Pons (tissue), 1 donor: ENCODE measurements around the gene RTN4R.
"Not testable (repeated sequence)": the region's sequence is repeated elsewhere in the genome, so short reads cannot be mapped to it uniquely, and the experiment has no call there.

Source experiments
- DNase-seq: peaks from one replicate; pipeline ENCODE4 v3.0.0-alpha.2; 2016; ENCODE audit warnings: low spot score

RTN4R gene

DNA sequence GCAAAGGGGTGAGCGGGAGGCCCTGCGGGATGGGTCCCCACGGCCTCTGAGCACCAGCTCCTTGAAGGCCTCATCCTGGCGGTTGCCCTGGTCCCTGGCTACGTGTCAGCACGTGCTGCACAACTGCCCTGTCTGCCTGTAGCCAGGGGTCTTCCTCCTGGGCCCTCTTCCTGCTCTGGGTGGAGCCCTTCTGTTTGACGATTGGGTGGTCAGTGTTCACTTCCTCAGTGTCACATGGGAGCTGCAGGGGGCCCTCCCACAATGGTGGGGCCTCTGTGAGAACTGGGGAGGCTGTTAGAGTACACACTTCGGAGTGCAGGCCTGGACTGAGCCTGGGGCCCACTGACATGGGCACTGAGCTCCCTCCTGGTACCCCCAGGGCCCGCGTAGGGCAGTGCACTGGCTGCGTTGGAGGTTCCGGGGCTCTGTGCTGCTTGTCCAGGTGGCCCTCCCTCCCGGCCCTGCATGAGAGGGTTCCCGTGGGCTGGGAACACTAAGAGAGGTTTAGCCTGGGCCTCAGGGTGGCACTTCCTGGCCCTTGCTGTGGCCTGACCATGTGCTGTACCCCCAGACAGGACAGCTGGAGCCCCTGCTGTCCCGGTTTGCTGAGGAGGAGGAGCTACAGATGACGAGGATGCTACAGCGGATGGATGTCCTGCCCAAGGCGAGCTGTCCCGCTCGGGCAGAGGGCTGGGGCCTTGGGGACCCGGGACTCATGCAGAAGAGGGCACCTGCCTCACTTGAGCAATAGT lies 38.0 kb upstream of the RTN4R start:
- no peak for DNase-seq

DNA sequence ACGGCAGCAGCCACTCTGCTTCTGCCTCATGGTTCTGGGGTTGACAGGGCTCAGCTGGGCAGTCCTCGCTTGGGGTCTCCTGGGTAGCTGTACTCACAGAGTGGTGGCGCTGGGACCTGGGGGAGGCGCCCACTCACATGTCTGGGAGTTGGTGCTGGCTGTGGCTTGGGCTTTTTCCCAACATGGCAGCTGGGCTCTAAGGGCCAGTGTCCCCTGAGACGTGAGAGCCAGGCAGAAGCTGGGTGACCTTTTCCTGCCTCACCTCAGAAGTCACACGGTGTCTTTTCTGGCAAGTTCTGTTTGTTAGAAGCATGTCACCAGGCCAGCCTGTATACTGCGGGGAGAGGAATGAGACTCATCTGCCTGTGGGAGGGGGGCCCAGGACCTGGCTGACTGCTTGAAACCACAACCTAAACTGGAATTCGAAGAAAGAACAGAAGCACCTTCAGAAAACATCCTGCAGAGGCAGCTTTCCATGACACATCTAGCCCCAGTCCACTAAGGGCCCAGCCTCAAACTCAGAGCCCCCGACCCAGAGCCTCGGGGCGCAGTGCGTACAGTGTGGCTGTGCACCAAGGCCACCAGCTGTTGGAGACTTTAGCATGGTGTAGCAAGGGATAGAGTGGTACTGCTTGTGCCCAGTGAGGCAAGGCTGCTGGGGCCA lies 37.2 kb upstream of the RTN4R start:
- not testable (repeated sequence) for DNase-seq

DNA sequence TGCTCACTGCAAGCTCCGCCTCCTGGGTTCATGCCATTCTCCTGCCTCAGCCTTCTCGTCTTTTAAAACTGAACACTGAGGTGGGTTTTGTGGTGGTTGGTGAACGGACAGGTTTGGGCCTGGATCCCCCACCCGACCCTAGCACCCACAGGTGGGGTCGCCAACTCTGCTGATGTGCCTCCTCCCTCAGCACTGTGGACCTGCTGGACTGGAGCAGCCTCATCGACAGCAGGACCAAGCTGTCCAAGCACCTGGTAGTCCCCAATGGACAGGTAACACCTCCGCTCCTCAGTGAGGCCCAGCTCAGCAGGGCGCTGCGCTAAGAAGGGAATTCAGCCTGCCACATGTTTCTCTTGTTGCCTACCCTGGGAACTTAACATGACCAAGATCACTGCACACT lies 36.5 kb upstream of the RTN4R start:
- DNase-seq, result no peak

DNA sequence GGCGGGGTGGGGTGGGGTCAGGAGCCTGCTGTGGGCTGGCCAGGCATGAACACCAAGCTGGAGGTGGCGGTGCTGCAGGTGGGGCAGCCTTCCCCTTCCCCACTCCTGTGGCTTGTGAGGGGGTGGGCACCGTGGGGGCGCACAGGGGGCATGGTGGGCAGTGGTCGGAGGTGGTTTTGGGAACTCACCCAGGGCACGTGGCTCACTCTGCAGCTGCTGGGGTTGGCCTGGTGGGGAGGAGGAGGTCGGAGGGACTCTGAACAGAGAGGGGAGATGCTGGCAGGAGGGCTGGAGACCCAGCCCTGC lies 35.1 kb upstream of the RTN4R start:
- DNase-seq, result not testable (repeated sequence)

DNA sequence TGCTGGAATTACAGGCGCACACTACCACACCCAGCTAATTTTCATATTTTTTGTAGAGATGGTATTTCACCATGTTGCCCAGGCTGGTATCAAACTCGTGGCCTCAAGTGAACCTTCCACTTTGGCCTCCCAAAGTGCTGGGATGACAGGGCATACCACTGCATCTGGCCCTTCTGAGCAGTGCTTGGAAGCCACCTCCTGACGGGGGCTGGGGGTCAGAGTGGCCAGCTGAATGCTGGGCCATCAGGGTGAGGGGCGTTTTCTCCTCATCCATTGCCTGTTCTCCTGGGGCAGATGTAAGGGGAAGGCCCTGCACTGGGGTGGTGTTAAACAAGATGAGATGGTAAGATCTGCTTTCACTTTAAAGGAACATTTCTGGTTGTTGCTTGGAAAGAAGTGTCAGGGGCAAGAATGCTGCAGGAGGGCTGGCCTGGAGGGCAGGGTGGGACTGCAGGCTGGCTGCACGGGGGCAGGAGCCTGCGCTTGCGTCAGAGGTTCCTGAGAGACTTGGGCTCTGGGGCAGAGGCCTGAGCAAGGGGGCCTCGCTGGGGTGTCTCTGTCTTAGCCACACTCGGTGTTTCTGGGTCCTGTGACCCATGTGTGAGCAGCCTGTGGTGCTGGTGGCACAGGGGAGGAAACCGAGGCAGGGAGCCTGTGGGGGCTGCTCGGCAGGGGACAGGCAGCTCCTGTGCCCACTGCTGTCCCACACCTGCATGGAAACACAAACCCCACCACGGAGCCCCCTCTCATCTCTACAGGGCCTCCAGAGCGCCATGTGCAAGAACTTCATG lies 34.5 kb upstream of the RTN4R start:
- DNase-seq, result no peak

DNA sequence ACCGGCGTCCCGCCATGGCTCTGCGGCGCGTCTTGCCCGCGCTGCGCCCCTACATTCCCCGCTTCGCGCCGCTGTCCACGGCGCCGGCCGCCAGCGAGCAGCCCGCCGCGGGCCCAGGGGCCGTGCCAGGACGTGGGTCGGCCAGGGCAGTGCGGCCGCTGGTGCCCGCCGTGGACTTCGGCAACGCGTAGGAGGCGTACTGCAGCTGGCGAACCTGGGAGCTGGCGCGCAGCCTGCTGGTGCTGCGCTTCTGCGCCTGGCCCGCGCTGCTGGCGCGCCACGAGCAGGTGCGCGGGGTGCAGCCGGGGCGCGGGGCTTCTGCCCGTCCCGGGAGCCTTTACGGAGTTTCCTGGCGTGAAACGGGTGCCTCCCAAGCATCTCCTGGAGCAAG lies 31.6 kb upstream of the RTN4R start:
- DNase-seq, result no peak

DNA sequence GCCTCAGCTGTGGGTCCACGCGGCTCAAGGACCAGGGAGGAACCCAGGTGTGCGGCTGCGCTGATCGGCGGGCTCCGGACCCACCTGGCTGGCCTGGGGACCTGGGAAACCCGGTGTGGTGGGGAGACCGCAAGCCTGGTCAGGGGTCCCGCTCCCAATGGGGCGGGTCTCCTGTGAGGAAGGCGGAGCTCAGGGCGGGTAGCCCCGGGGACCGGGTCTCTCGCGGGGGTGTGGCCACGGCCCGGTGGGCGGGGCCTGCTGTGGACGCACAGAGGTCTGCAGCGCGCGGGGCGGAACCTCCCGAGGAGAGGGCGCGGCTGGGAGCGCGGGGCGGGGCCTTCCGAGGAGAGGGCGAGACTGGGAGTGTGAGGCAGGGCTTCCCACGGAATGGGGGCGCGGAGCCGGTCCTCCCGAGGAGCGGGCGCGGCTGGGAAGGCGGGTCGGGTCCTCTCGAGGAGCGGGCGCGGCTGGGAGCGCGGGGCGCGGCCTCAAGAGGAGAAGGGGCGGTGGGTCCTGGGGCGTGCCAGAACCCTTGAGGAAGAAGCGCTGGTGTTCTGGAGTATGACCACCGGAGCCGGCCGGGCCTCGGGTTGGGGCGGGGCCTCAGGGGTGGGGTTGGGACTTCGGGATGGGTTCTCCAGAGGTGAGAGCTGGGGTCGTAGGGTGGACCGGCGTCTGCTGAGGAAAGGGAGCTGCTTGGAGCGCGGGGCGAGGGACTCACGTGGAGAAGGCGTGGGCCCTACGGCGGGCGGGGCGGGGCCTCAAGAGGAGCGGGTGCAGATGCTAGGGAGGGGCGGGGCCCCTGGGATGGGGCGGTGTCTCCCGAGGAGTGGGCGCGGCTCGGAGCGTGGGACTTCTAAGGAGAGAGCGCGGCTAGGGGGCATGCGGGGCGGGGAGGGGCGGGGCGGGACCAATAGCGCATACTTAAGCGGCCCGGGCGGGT lies 31.0 kb upstream of the RTN4R start:
- peak; percentile 43 for DNase-seq

DNA sequence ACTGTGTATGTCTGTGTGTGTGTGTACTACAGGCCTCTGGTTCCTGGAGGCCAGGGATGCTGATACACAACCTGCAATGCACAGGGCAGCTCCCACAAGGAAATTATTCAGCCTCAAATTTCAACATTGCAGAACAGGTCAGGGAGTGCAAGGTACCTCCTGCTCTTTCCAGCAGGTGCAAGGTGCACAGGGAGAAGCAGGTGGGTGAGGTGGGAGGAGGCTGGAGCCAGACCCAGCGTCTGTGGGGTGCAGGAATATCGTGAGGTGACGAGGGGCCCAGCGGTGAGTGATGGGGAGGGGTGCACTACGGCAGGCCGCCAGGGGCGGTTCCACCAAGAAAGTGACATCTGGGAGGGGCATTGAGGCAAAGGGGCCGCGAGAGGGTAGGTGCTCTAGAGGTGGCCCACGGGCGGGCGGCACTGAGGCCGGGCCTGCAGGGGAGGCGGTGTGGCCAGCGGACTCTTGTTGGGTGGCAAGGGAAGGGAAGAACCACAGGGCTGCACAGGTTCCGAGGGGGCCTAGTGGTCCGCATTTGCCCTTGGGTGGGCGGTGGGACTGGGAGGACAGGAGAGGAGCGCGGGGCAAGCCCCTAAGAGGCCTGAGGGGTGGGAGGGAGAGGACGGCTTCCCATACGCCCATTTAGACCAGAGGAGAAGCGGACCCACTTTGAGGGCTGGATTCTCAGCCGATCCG lies 30.1 kb upstream of the RTN4R start:
- no peak for DNase-seq

DNA sequence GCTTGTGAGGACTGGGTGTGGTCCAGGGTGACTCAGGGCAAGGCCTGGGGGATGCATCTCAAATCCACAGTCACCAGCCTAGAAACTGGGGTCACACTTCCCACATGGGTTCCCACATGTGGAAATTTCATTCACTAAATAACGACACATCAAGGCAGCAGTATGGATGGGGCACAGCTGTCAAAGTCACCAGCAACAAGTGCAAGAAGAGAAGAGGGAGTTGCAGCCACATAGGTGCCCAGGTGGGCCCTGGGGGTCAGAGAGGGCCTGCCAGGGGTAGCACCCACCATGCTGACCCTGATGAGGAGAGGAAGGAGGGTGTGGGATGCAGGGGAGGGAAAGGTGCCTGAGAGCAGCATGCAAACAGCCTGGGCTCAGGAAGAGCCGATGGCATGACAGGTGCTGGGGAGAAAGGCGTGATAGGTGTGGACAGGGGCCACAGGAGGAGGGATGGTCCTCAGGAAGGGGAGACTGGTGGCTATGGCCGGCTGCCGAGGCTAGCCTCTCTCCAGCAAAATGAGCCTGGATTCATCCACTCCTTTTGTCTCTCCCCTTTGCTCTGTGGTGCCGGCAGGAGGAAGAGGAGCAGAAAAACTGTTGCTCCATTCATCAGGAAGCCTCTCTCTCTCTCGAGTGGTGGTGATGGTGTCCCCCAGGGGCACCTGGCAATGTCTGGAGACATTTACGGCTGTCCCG lies 29.4 kb upstream of the RTN4R start:
- no peak for DNase-seq

DNA sequence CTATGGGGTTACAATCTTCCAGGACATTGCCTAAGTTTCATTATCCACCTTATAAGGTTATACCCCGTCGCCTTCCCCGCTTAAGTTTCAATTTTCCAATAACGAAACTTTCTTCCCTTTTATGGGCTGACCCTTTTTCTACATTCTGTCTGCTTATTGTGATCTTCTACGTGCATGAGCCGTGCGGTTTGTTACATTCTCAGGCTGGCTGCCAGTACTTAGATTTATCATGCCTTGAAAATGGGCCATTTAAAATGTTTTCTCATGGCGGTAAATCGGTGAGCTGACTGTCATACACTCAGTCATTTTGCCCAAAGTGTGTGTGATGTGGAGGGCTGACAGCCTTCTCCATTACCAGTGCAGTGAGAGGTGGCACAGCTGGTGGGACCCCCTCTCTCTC lies 28.5 kb upstream of the RTN4R start:
- no peak for DNase-seq

DNA sequence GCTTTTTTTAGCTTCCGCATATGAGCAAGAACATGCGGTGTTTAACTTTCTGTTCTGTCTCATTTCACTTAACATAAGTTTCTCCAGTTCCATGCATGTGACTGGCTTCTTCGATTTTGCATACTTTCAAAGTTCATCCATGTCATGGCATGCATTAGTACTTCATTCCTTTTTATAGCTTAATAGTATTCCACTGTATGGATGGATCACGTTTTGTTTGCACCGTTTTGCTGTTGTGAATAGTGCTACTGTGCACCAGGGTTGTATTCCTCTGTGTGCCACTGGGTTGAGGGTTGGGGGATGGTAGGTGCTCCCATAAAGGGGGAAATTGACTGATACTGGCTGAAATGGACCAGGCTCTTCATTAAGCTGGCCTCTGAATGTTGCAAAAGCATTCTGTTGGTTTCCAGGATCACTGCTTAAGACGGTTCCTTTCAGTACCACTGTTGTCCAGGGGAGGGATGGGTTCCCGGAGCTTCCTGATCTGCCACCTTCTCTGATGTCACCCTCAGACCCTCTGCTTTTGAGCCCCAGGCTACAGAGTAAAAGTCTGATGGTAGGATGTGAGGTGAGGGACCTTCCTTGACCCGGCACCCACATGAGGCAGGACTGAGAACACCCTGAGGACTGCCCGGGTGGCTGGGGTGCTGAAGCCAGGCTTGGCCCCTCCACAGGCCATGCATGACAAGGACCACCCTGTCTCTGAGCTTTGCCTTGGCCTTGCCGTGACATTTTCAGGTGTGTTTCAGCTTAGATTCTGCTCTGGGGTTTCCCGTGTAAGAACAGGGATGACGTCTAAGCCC lies 27.3 kb upstream of the RTN4R start:
- no peak for DNase-seq

DNA sequence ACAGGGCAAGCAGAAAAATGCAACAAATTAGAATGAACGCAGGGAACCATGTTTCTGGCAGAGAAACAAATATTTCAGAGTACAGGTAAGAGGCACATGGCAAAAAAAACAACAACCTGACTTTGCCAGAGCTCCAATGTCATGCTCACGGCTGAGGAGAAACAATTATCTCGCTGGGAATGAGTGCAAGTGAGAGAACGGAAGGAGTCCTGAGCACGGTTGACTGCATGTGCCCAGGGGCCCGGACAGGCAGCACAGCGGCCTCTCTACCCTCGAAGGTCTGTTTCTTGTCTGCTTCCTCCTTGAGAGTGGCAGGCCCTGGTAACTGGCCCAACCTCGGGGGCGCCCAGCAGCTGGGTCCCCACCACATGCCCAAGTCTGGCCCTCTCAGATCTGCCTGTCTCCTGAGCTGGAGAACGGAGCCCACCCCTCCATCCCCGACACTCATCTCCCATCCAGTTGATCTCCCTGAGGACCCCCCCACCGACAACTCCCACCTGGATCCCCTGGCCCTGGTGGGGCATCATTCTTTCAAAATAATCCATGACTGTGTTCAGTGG lies 24.6 kb upstream of the RTN4R start:
- DNase-seq, result no peak

DNA sequence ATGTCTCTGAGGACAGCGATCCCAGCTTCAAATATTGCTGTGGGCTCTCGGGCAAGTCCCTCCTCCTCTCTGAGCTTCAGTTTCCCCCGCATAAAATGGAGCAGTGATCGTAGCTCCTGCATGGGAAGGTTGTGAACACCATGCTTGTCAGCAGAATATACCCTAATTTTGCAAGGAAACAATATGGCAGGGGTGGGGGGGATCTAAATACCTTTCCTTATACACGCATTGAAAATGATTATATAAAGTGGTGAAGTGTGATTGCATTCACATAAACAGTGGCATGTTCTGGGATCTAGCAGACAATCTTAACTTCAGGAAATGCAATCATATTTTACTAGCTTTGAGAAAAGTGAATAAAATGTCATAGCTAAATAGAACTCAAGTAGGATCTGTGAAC lies 24.0 kb upstream of the RTN4R start:
- no peak for DNase-seq

DNA sequence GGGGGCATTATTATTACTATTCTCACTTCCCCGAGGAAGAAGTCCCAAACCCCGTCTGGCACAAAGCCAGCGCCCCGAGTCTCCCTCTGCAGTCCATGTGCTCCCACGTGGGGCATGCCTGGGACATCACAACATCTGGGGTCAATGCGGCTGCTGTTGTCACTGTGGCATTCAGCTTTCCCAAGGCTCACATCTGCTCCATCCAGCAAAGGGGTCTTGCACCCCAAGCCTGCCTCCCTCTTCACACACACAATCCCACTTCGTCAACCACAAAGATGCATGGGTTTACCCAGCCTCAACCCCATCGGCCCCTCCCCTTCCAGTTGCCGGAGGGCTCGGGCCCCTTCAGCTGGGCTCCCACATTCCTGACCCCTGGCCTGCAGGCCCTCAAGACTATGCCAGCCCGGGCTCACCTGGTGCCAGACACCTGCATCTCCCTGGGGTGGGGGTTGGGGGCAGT lies 23.5 kb upstream of the RTN4R start:
- DNase-seq, result no peak

DNA sequence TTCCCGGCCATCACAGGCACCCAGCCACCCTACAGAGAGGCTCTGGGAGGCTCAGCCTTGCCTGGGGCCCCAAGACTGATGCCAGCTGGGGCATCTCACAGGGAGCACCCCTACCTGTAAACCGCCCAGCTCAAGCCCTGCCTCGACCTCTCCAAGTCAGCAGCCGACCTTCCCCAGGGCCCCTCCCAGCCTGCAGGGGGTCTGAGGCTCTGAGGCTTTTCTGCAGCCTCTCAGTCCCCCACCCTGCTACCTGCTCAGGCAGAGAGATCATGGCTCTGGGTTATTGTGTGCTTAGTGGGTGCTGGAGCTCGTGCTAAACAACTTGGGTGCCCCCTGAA lies 23.1 kb upstream of the RTN4R start:
- DNase-seq, result no peak

DNA sequence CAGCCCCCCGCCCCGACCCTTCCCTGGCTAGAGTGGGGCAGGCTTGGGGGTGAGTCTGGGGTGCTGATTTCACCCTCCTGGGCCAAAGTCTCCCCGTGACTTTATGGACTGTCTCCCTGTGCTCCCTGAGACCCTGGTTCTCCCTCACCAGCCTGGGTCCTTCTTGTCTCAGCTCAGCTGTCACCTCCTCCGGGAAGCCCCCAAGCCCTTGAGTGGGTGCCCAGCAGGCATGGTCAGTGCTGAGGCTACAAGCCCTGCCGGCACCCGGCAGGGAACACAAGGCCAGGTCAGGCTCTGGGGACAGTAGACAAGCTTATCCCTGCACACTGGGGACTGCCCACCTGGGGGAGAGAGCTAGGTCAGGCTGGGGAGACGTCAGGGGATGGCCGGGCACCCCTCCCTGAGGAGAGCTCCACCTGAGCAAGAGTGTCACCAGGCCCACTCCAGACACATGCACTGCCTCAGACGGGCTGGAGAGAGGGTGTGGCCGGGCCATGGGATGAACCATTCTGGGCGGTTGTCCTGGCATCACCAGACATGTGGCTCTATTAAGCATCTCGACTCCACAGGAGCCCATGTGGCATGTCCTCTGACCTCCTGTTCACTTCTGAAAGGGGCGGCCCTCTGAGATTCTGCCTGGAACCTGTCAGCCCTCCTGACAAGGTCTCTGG lies 22.6 kb upstream of the RTN4R start:
- no peak for DNase-seq

DNA sequence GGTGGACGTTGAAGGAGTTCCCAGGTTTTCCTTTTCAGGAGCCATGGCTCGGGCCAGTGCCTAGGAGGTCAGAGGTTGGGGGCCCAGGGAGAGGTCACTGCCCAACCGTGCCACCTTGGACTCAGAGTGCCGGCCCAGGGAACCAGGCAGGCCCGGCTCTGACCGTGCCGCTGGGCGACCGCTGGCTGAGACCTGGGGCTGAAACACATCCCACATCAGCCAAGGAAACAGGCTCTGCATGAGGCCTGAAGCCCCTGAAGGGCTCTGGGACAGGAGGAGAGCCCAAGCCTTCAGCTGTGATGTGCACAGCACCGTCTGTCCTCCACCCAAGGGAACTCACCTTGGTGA lies 21.9 kb upstream of the RTN4R start:
- no peak for DNase-seq

DNA sequence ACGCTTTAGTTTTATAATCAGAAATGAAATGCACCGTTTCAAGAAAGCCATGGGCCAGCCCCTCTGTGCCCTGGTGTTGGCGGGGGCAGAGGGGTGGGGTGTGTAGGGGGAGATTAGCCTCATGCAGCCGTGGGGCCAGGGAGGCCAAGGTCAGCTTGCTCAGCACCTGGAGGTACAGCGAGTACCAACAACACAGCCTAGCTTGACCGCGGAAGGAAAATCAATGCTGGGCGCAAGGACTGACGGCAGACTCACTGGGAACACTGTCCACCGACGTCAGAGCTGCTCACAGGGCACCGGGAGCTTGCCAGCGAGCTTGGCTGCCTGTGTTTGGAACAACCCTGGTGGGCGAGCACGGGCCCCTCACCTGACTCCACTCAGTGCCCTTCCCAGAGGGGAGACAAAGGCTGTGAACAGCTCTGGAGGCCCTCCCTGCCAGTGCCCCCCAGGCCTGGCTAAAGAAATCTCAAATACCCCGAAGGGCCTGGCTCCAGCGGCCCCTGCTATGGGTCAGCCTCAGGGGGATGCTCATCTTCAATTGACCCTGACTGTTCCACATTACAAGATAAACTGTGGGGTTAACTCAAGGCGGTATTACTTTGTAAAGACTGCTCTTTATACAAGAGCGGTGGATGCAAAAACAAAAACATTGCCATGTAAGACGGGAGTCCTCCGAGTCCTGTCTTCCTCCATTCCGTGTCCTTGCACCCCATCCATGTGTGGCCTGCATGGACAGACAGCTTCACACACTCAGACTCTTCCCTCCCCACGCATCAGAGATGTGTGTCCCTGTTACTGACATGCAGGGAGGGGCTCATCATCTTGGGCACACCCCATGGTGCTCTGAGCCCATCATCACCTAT lies 21.3 kb upstream of the RTN4R start:
- DNase-seq, result not testable (repeated sequence)
